K562 treated with DMSO at 1 percent for 4 hours (cell line): ENCODE data around the gene SLC17A6. TPM values are rescaled to one million over a fixed set of nuclear protein-coding genes. Genes with fewer than 3 reads are reported as not detected.

Source experiments
- total RNA-seq: library from RNA; unstranded; fragments of 300-600 nt; gene quantifications from 2 replicates; pipeline ENCODE4 v1.2.3, GENCODE V29; 2022; ENCODE audit not compliant: insufficient read depth

SLC17A6 gene
- total RNA-seq: not detected in 2 replicates

GRCh38 chr11:22337596-22338485 lies at the start of gene SLC17A6:
Gene SLC17A6 (plus strand): TSS chr11:22338381. CDS start chr11:22338534, 153 bp downstream.

Other genes with a start within 250 kb of the SLC17A6 start
- 0.28 and 0.92 TPM in 2 replicates for gene ANO5, start 145.3 kb upstream of the SLC17A6 start, total RNA-seq